Endothelial cell of umbilical vein (primary cell): ENCODE measurements around the gene ZNF22. TPM values are rescaled to one million over a fixed set of nuclear protein-coding genes. Genes with fewer than 3 reads are reported as not detected.

Source experiments
- BruUV-seq: library from RNA; stranded (reverse); fragments of 400-500 nt; replicated peaks from 2 replicates; lab custom pipeline; 2021; lab: Mats Ljungman, UMichigan
- CTCF ChIA-PET: fragments of 300-600, 350-600 bp; sonication (Branson Sonifier 250); formaldehyde crosslinking; loops from one replicate; lab custom pipeline; 2021; ENCODE audit warnings: antibody characterized with exemption, inconsistent platforms; lab: Charles Lee
- POLR2A ChIA-PET: fragments of 300-600, 350-600 bp; sonication (Branson Sonifier 250); formaldehyde crosslinking; loops from one replicate; lab custom pipeline; 2021; ENCODE audit warnings: antibody characterized with exemption, inconsistent platforms; lab: Charles Lee
- DNase-seq: peaks from one replicate; pipeline ENCODE4 v3.0.0-alpha.2; 2011; ENCODE audit warnings: low read depth, low spot score
- FAIRE-seq: peaks from 2 replicates; lab custom pipeline; 2011; peaks lifted over from hg19 to GRCh38; lab: Jason Lieb, UNC
- H2AFZ ChIP-seq: 2 replicates; pipeline ENCODE4 v1.6.0; 2012; ENCODE audit warnings: low read depth, low read length, control low read depth, inconsistent platforms
- H3K27ac ChIP-seq: 2 replicates; pipeline ENCODE4 v1.5.1; 2011; ENCODE audit warnings: low read depth, mild to moderate bottlenecking, control low read depth, low read length, moderate library complexity; ENCODE audit not compliant: insufficient read depth
- H3K27me3 ChIP-seq, 2 experiments: 2 replicates each; pipeline versions ENCODE4 v1.6.0 to v1.6.1; 2011; ENCODE audit warnings: low read length in 2 of 2, mixed read lengths in 1 of 2; ENCODE audit not compliant: control insufficient read depth in 2 of 2, insufficient read depth in 2 of 2
- H3K36me3 ChIP-seq, 2 experiments: 2 replicates in 1 of 2; 3 replicates in 1 of 2; pipeline ENCODE4 v1.5.1; 2011; ENCODE audit warnings: low read length in 2 of 2, mild to moderate bottlenecking in 1 of 2, moderate library complexity in 1 of 2; ENCODE audit not compliant: control insufficient read depth in 2 of 2, insufficient read depth in 2 of 2; ENCODE audit errors: extremely low read depth in 1 of 2
- H3K4me1 ChIP-seq: 3 replicates; pipeline ENCODE4 v1.5.1; 2011; ENCODE audit warnings: mild to moderate bottlenecking, low read length; ENCODE audit not compliant: control insufficient read depth, insufficient read depth; ENCODE audit errors: extremely low read depth
- H3K4me2 ChIP-seq: 2 replicates; pipeline ENCODE4 v1.6.1; 2011; ENCODE audit warnings: low read length, control low read depth, mixed read lengths; ENCODE audit not compliant: insufficient read depth
- H3K4me3 ChIP-seq, 3 experiments: fragments of 200-600 bp in 1 of 3; sonication (generic), shearing (Covaris generic) in 1 of 3; replicated peaks in 1 of 3; 2 replicates each; pipeline ENCODE4 v1.5.1; 2011 to 2016; ENCODE audit warnings: control low read depth in 3 of 3, low read length in 3 of 3, mild to moderate bottlenecking in 2 of 3, inconsistent platforms in 1 of 3, low read depth in 1 of 3, moderate library complexity in 1 of 3; ENCODE audit not compliant: insufficient read depth in 1 of 3
- H3K79me2 ChIP-seq: 2 replicates; pipeline ENCODE4 v1.6.0; 2012; ENCODE audit warnings: low read length, inconsistent platforms; ENCODE audit not compliant: control insufficient read depth, insufficient read depth
- H3K9ac ChIP-seq: replicated peaks from 2 replicates; pipeline ENCODE3; 2011; ENCODE audit warnings: low read length, control low read depth; ENCODE audit not compliant: insufficient read depth; ENCODE audit errors: extremely low read depth
- H3K9me1 ChIP-seq: replicated peaks from 3 replicates; pipeline ENCODE4 v1.6.0; 2011; ENCODE audit warnings: mild to moderate bottlenecking, low read length; ENCODE audit not compliant: control insufficient read depth, insufficient read depth; ENCODE audit errors: extremely low read depth
- H3K9me3 ChIP-seq: replicated peaks from 2 replicates; pipeline ENCODE4 v1.5.1; 2012; ENCODE audit warnings: low read length, inconsistent platforms; ENCODE audit not compliant: control insufficient read depth, insufficient read depth
- H4K20me1 ChIP-seq: replicated peaks from 2 replicates; pipeline ENCODE3; 2011; ENCODE audit warnings: mild to moderate bottlenecking, low read length; ENCODE audit not compliant: control insufficient read depth, insufficient read depth; ENCODE audit errors: extremely low read depth
- GATA2 ChIP-seq: IDR thresholded peaks from 2 replicates; pipeline ENCODE4 v1.7.0; 2011; ENCODE audit warnings: low read depth, mild to moderate bottlenecking, moderate library complexity, mixed read lengths, low read length; ENCODE audit not compliant: insufficient read length, insufficient read depth
- JUN ChIP-seq: IDR thresholded peaks from 2 replicates; pipeline ENCODE4 v1.6.1; 2011; ENCODE audit warnings: borderline replicate concordance, low read depth; ENCODE audit not compliant: insufficient read length, insufficient read depth
- POLR2A ChIP-seq: IDR thresholded peaks from 2 replicates; pipeline ENCODE4 v1.6.1; 2012; ENCODE audit warnings: low read depth, mild to moderate bottlenecking, control low read depth, low read length
- dilution Hi-C: fragments of 300-500 bp; cut with MboI; formaldehyde crosslinking; loops from one replicate; pipeline ENCODE4 v1.15.0; 2019; ENCODE audit warnings: low sequenced_read_pairs; ENCODE audit not compliant: extremely low pct_ligation_motif_present
- intact Hi-C: fragments of 100-400 bp; cut with micrococcal nuclease; formaldehyde crosslinking; loops from one replicate; pipeline ENCODE4 v1.10.0; 2022
- polyA plus RNA-seq, 4 experiments: library from polyadenylated mRNA; depleted of rRNA in 3 of 4; stranded (reverse) in 3 of 4; unstranded in 1 of 4; fragments of >200 nt; gene quantifications; 2 replicates each; pipeline versions ENCODE4 v1.2.1 to v1.2.3, GENCODE V29; 2011 to 2012; ENCODE audit warnings: missing spikeins in 1 of 4
- total RNA-seq: library from RNA; stranded (reverse); gene quantifications from 2 replicates; pipeline ENCODE4 v1.2.3, GENCODE V29; 2021
- TF ChIP-seq, protein P1 (sequence below), 2 donors: IDR thresholded peaks; 1 replicate in 1 of 2; 2 replicates in 1 of 2; pipeline ENCODE4 v1.5.1; 2011; ENCODE audit warnings: low read length in 2 of 2, mild to moderate bottlenecking in 2 of 2, moderate library complexity in 2 of 2, control low read depth in 1 of 2, inconsistent platforms in 1 of 2, low read depth in 1 of 2; ENCODE audit not compliant: insufficient read depth in 1 of 2; ENCODE audit errors: extremely low read depth in 1 of 2

Gene ZNF22
- total and polyA plus RNA-seq, 2 donors (not counting 3 experiments of a cell fraction or from before 2014, with no cell fraction given): 21.0 to 48.7 TPM

DNA sequence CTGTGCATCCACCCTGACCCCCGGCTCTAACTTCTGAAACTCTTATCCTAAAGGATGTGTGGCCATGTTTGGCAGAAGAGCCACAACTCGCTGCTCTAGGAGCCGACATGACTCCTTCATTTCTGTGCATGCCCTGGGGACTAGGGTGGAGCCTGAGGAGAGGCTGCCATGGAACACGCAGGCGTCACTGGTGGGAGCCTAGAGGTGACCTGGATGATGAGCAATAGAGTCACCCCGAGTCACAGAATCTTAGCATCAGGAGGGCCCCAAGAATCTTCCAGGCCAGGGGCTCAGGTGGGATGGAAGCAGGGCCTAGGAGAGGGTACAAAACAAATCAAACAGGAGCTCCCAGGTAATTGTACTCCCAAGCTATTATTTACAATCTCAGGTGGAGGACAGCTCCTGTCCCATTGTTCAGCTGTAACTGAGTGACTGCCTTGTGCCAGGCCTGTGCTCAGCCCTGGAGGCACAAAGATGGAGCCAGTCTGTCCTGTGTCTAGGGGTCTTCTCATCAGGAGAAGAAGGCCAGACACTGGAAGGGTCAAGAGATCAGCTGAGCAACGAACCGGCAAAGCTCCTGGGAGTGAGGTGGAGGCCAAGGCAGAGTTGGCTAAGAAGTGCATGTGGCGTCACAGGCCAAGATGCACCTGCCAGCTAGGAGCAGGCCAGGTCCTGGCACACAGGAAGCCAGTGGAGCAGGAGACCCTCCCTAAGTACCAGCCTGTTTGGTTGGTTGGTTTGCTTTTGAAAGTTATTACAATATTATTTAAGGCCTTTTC is 5.8 kb upstream of the ZNF22 start:
- no peak overlapping the region for H3K4me2 ChIP-seq
- FAIRE-seq (no peak), DNase-seq (no peak)
- H3K27ac ChIP-seq: peak overlapping the region; percentile 73
- no peaks in the 10 kb centered on the region for H3K79me2 ChIP-seq
- BruUV-seq: no TSS peak
- no peaks in the 10 kb centered on the region for H3K27me3 ChIP-seq
- ChIA-PET CTCF (interaction anchor here (1.8 to 2.9 kb wide), 5 partner anchors 14 to 62 kb away, joined by 7 to 17 read pairs (median 8); partner anchors contain the start of gene DEPP1), POLR2A (interaction anchor here (1.9 to 2.8 kb wide), 3 partner anchors 14 to 19 kb away, joined by 12 to 48 read pairs (median 18); partner anchors contain the start of gene DEPP1)
- no peaks in the 10 kb centered on the region for H3K9me1 ChIP-seq
- no peaks in the 10 kb centered on the region for H3K36me3 ChIP-seq
- TF ChIP-seq, protein P1, sequence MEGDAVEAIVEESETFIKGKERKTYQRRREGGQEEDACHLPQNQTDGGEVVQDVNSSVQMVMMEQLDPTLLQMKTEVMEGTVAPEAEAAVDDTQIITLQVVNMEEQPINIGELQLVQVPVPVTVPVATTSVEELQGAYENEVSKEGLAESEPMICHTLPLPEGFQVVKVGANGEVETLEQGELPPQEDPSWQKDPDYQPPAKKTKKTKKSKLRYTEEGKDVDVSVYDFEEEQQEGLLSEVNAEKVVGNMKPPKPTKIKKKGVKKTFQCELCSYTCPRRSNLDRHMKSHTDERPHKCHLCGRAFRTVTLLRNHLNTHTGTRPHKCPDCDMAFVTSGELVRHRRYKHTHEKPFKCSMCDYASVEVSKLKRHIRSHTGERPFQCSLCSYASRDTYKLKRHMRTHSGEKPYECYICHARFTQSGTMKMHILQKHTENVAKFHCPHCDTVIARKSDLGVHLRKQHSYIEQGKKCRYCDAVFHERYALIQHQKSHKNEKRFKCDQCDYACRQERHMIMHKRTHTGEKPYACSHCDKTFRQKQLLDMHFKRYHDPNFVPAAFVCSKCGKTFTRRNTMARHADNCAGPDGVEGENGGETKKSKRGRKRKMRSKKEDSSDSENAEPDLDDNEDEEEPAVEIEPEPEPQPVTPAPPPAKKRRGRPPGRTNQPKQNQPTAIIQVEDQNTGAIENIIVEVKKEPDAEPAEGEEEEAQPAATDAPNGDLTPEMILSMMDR (IDR thresholded peaks at IDR 0.05; ENCODE audit: extremely low read depth in 1 of 2, insufficient read depth in 1 of 2, low read depth in 1 of 2, low read length in 2 of 2): no peak
- TF ChIP-seq POLR2A (no peak), GATA2 (no peak), JUN (no peak)
- dilution Hi-C loops: no loop called here
- H3K4me1 ChIP-seq: peaks cover 20% of the 10 kb centered on the region
- H4K20me1 ChIP-seq: no peaks in the 10 kb centered on the region
- no peaks in the 10 kb centered on the region for H3K9me3 ChIP-seq
- no peak overlapping the region for H2AFZ ChIP-seq
- no peak overlapping the region for H3K9ac ChIP-seq
- intact Hi-C loops: no loop called here
- no peak overlapping the region for H3K4me3 ChIP-seq
